Neural cell (in vitro differentiated cells): ENCODE results near the gene FLT3.

ENCODE experiments used
- EP300 ChIP-seq: fragments of 450-650 bp; conservative IDR thresholded peaks from 2 replicates; pipeline ENCODE4 v1.6.1; 2014; ENCODE audit warnings: antibody characterized with exemption, mild to moderate bottlenecking, moderate library complexity; ENCODE audit not compliant: poor library complexity, severe bottlenecking
- EZH2 ChIP-seq: fragments of 200-600, 300-800 bp; shearing (Covaris generic), sonication (generic); IDR thresholded peaks from 2 replicates; pipeline ENCODE4 v1.6.1; 2014; ENCODE audit warnings: antibody characterized with exemption, low read length, borderline replicate concordance, mild to moderate bottlenecking; ENCODE audit not compliant: insufficient read depth, poor library complexity, severe bottlenecking
- MXI1 ChIP-seq: fragments of 450-650 bp; conservative IDR thresholded peaks from 2 replicates; pipeline ENCODE4 v1.6.1; 2014; ENCODE audit warnings: antibody characterized with exemption, mild to moderate bottlenecking; ENCODE audit not compliant: poor library complexity, severe bottlenecking
- POLR2AphosphoS5 ChIP-seq: IDR thresholded peaks from 2 replicates; pipeline ENCODE4 v1.6.1; 2012
- RAD21 ChIP-seq: fragments of 450-650 bp; conservative IDR thresholded peaks from 2 replicates; pipeline ENCODE4 v1.6.1; 2014; ENCODE audit warnings: antibody characterized with exemption, mild to moderate bottlenecking, moderate library complexity
- SMC3 ChIP-seq: fragments of 450-650 bp; conservative IDR thresholded peaks from 2 replicates; pipeline ENCODE4 v1.6.1; 2014; ENCODE audit warnings: antibody characterized with exemption, mild to moderate bottlenecking, moderate library complexity; ENCODE audit not compliant: poor library complexity
- TAF1 ChIP-seq: IDR thresholded peaks from 2 replicates; pipeline ENCODE4 v1.6.1; 2012; ENCODE audit warnings: low read depth
- TF ChIP-seq, protein P1 (sequence below): fragments of 450-650 bp; IDR thresholded peaks from 2 replicates; pipeline ENCODE4 v1.5.1; 2014; ENCODE audit warnings: antibody characterized with exemption, mild to moderate bottlenecking, moderate library complexity; ENCODE audit not compliant: poor library complexity, severe bottlenecking
- TF ChIP-seq, protein P2 (sequence below): IDR thresholded peaks from 2 replicates; pipeline ENCODE4 v1.6.1; 2012; ENCODE audit warnings: borderline replicate concordance

DNA sequence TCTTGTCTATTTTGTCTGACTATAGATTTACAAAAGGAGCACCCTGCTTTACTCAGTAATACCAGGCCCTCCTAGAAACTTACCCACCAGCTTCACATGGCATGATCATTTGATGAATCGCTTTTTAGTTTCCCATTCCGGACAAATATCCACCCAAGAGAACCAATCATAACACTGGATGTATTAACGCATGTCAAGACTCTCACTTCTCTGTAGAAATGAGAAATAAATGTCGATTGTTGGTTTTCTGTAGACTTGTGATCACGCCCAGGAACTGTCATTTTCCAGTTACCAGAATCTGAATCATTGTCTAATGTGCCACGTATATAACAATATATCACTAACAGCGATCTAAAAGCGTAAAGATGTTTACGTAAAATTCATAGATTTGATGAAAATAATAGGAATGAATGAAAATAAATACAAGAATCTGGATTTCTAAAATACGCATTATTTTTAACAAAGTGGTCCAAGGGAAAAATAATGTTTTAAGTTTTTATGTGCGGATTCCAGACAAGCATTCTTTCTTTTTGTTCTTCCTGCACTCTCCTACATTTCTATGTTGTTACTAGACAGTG is 145.3 kb downstream of the FLT3 start:
- TF ChIP-seq, protein P1, sequence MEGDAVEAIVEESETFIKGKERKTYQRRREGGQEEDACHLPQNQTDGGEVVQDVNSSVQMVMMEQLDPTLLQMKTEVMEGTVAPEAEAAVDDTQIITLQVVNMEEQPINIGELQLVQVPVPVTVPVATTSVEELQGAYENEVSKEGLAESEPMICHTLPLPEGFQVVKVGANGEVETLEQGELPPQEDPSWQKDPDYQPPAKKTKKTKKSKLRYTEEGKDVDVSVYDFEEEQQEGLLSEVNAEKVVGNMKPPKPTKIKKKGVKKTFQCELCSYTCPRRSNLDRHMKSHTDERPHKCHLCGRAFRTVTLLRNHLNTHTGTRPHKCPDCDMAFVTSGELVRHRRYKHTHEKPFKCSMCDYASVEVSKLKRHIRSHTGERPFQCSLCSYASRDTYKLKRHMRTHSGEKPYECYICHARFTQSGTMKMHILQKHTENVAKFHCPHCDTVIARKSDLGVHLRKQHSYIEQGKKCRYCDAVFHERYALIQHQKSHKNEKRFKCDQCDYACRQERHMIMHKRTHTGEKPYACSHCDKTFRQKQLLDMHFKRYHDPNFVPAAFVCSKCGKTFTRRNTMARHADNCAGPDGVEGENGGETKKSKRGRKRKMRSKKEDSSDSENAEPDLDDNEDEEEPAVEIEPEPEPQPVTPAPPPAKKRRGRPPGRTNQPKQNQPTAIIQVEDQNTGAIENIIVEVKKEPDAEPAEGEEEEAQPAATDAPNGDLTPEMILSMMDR = no peak
- TF ChIP-seq EZH2 = no peak
- no peak for TF ChIP-seq EP300
- TF ChIP-seq MXI1 = no peak
- TF ChIP-seq, protein P2, sequence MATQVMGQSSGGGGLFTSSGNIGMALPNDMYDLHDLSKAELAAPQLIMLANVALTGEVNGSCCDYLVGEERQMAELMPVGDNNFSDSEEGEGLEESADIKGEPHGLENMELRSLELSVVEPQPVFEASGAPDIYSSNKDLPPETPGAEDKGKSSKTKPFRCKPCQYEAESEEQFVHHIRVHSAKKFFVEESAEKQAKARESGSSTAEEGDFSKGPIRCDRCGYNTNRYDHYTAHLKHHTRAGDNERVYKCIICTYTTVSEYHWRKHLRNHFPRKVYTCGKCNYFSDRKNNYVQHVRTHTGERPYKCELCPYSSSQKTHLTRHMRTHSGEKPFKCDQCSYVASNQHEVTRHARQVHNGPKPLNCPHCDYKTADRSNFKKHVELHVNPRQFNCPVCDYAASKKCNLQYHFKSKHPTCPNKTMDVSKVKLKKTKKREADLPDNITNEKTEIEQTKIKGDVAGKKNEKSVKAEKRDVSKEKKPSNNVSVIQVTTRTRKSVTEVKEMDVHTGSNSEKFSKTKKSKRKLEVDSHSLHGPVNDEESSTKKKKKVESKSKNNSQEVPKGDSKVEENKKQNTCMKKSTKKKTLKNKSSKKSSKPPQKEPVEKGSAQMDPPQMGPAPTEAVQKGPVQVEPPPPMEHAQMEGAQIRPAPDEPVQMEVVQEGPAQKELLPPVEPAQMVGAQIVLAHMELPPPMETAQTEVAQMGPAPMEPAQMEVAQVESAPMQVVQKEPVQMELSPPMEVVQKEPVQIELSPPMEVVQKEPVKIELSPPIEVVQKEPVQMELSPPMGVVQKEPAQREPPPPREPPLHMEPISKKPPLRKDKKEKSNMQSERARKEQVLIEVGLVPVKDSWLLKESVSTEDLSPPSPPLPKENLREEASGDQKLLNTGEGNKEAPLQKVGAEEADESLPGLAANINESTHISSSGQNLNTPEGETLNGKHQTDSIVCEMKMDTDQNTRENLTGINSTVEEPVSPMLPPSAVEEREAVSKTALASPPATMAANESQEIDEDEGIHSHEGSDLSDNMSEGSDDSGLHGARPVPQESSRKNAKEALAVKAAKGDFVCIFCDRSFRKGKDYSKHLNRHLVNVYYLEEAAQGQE = no peak
- no peak for TF ChIP-seq POLR2AphosphoS5
- TF ChIP-seq TAF1 = no peak
- no peak for TF ChIP-seq RAD21
- no peak for TF ChIP-seq SMC3
